ENCODE data around the gene PPP2CA.

Gene PPP2CA

DNA sequence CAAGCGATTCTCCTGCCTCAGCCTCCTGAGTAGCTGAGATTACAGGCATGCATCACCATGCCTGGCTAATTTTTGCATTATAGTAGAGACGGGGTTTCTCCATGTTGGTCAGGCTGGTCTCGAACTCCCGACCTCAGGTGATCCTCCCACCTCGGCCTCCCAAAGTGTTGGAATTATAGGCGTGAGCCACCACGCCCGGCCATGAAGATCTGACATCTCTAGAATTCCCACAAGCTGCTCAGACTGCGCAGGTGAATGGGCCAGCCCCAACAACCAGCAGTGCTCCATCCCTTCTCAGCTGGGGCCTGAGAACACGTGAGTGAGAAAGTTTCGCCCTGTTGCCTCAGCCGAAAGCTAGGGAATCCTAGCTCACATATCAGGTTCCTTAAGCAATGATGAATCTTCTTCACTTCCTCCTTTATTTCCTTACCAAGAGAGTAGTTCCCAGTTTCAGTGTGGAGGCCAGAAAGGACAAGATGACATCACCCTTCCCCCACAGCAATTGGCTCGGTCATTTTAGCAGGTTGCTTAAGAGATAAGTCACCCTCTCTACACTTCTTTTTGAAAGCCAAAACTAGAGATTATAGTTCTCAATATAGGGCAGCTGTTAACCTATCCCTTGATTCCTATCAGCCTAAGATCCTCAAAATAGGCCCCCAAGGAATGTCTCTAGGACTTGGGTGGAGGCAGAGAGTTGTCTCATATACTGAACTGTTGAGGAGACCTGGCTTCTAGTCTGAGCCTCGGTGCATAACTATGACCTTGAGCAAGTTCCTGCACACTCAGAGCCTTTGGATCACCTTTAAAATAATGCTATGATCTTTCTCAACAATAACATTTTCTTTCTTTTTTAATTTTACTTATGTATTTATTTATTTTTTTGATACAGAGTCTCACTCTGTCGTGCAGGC lies 23.9 kb upstream of the PPP2CA start:
- no peak for TF ChIP-seq ZFX (IDR thresholded peaks at IDR 0.05)
- TF ChIP-seq, protein P1, sequence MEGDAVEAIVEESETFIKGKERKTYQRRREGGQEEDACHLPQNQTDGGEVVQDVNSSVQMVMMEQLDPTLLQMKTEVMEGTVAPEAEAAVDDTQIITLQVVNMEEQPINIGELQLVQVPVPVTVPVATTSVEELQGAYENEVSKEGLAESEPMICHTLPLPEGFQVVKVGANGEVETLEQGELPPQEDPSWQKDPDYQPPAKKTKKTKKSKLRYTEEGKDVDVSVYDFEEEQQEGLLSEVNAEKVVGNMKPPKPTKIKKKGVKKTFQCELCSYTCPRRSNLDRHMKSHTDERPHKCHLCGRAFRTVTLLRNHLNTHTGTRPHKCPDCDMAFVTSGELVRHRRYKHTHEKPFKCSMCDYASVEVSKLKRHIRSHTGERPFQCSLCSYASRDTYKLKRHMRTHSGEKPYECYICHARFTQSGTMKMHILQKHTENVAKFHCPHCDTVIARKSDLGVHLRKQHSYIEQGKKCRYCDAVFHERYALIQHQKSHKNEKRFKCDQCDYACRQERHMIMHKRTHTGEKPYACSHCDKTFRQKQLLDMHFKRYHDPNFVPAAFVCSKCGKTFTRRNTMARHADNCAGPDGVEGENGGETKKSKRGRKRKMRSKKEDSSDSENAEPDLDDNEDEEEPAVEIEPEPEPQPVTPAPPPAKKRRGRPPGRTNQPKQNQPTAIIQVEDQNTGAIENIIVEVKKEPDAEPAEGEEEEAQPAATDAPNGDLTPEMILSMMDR (conservative IDR thresholded peaks at IDR 0.05): no peak
- no peak overlapping the region for H3K27ac ChIP-seq

DNA sequence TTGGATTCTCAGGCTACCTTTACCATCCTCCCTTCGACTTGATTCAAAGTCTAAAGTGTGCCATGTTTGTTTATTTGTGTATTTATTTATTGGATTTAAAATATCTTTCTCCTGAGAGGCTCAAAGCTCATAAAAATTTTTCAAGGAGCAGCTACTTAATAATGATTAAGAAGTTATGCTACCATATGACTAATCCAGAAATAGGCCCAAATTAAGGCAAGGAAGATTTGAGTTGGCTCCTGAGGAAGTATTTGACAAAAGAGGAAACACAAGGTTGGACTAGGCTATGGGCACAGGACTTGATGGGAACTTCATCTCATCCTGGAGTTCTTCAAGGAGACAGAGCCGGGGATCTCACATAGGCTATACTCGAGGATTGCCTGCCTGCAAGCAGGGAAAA lies 22.4 kb upstream of the PPP2CA start:
- TF ChIP-seq ZFX (IDR thresholded peaks at IDR 0.05): no peak
- TF ChIP-seq, protein P1 (conservative IDR thresholded peaks at IDR 0.05): no peak
- H3K27ac ChIP-seq: no peak overlapping the region

DNA sequence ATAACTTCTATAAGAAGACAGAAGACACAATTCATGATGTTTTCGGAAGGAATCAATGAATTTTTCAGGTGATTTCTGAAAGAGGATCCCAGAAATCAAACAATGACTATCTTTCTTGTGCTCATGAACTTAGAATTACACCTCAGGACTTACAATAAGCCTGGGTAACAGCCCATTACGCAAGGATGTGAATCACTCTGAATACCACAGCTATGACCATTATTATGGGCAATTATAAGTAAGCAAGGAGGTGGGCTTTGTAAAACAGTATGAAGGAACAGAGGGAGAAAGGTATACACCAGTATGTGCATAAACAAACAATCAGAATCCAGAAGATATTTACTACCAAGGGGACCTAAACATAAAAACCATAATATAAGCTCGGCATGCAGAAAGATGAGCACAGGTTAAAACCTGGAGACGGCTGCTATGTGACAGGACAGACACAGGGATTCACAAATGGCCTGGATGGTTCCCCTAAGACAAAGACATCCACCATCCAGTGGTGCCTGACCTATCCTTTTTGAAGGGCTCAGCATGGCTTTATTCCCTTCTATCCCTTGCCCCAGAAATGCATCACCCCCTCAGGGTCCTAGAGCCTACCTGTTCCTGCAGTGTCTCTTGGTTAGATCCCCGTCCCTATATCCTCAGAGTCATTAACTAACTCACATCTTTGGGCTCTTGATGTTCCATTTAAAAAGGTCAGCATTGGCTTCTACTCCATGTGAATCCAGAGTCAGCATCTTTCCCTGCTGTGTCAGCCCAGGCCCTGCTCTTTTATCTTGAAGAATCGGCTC lies 21.8 kb upstream of the PPP2CA start:
- no peak overlapping the region for H3K27ac ChIP-seq
- no peak for TF ChIP-seq ZFX (IDR thresholded peaks at IDR 0.05)
- TF ChIP-seq, protein P1 (conservative IDR thresholded peaks at IDR 0.05): no peak

DNA sequence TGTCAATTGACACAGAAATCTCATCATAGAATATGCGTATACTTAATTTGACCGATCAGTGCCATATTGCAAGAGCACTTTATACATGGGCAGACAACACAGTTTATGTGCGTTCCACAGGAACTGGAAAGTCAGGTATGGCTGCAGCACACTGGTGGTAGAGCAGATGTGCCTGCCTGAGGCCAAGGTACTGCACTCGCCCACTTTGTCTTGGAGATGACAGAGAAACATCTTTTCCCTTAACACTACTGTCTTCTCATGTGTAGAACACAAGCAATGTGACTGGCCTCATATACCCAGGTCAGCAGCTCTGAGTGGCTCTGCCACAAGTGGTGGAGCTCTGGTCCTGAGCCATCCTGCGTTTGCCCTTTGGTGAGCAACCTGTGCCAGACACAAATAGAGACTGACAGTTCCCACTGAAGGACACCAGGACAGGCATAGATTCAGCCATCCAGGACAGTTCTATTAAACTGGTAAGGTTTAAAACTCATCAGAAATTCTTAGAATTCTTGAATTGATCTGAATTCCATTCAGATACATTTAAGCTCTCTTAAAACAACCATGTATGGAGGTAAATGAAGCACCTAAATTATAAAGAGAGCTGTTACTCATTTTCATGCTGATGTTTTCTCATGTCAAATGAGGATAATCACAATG lies 21.0 kb upstream of the PPP2CA start:
- no peak overlapping the region for H3K27ac ChIP-seq
- TF ChIP-seq, protein P1 (conservative IDR thresholded peaks at IDR 0.05): no peak
- no peak for TF ChIP-seq ZFX (IDR thresholded peaks at IDR 0.05)

DNA sequence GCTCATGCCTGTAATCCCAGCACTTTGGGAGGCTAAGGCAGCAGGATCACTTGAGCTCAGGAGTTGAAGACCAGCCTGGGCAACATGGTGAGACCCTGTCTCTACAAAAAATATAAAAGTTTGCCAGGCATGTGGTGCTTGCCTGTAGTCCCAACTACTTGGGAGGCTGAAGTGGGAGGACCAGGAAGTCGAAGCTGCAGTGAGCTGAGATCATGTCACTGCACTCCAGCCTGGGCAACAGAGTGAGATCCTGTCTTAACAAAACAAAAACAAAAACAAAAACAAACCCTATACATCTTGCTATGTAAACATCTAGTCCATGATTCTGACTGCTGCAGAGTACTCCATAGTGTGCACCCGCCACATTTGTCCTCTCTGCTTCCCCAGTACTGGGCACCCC lies 19.8 kb upstream of the PPP2CA start:
- TF ChIP-seq, protein P1 (conservative IDR thresholded peaks at IDR 0.05): no peak
- TF ChIP-seq ZFX (IDR thresholded peaks at IDR 0.05): no peak
- no peak overlapping the region for H3K27ac ChIP-seq

DNA sequence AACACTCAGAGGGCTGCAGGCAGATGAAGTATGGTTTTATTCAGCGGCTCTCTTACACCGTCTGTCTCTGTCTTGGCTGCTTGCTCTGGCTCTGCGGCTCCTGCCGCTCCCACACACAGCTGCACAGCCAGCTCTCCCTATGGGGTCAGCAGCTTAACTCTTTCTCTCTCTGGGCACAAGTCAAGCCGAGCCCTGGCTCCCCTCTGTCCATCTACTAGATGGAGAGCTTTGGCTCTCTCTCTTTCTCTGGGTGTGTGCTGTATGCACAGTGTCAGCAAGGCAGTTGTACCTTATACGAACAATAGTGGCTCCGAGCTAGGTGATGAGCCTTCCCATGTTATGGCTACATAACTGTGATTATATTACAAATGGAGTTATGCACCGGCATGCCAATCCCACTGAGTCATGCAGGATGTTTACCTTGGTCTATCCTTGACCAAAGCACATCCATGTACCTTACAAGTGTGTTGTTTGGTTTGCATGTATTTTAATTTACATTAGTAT lies 19.3 kb upstream of the PPP2CA start:
- no peak for TF ChIP-seq ZFX (IDR thresholded peaks at IDR 0.05)
- TF ChIP-seq, protein P1 (conservative IDR thresholded peaks at IDR 0.05): no peak
- no peak overlapping the region for H3K27ac ChIP-seq
